Mucosa of descending colon (tissue), 3 donors: Measurements from ENCODE around the gene C2orf74. TPM values are rescaled to one million over a fixed set of nuclear protein-coding genes. Genes with fewer than 3 reads are reported as not detected.

Experiments
- ATAC-seq: fragments of 200-7000 bp; cut with Tn5 transposase; one replicate; pipeline ENCODE4 v1.9.1; 2020; ENCODE audit warnings: mild to moderate bottlenecking, moderate library complexity
- DNase-seq, 3 donors: peaks; one replicate each; pipeline ENCODE4 v3.0.0-alpha.2; 2020
- H3K36me3 ChIP-seq: fragments of 200-600 bp; one replicate; pipeline ENCODE4 v1.8.0; 2021; ENCODE audit warnings: low read depth, mild to moderate bottlenecking
- H3K4me1 ChIP-seq: fragments of 200-600 bp; one replicate; pipeline ENCODE4 v1.8.0; 2021; ENCODE audit warnings: low read depth, mild to moderate bottlenecking
- H3K4me3 ChIP-seq: fragments of 200-600 bp; one replicate; pipeline ENCODE4 v1.8.0; 2021; ENCODE audit warnings: mild to moderate bottlenecking
- H3K9me3 ChIP-seq: fragments of 200-600 bp; one replicate; pipeline ENCODE4 v1.8.0; 2021; ENCODE audit warnings: mild to moderate bottlenecking
- intact Hi-C, 2 donors: fragments of 100-400 bp; cut with DNase I in 1 of 2; cut with micrococcal nuclease in 1 of 2; formaldehyde crosslinking; loops; one replicate each; pipeline versions ENCODE4 v1.11.0 to v1.11.1; 2022; cut with DNase I, micrococcal nuclease
- total RNA-seq, 3 donors: library from RNA; stranded (reverse); fragmentation: NEBNext Ultra II Directional in 2 of 3; extraction: Animal tissue kit (Norgen Biotek cat#: 25700) in 2 of 3; gene quantifications; one replicate each; pipeline versions ENCODE4 v1.2.1 to v1.2.4, GENCODE V29; 2021 to 2023
- TF ChIP-seq, protein P1 (sequence below): fragments of 200-600 bp; IDR thresholded peaks from one replicate; pipeline ENCODE4 v1.8.0; 2022; ENCODE audit warnings: antibody characterized with exemption, mild to moderate bottlenecking
- donor health status: DM: no; HTN: no; CAD: no; lungs with moderate emphysema.
- donor health status: DM: no; HTN: no; CAD: no.
- donor health status: DM: no; HTN: yes; CAD: no.

Gene C2orf74
- total RNA-seq, 3 donors from 2014 or later, result 2.2 to 12.6 TPM; not detected in 1

- Histone ChIP-seq H3K4me3 (no peak overlapping the region), H3K4me1 (peaks cover under 1% of the 10 kb centered on the region), H3K36me3 (no peaks in the 10 kb centered on the region), H3K9me3 (no peaks in the 10 kb centered on the region)
- intact Hi-C loops, result no loop called here
- ATAC-seq, result no peak
- no peak for DNase-seq
- TF ChIP-seq, protein P1, sequence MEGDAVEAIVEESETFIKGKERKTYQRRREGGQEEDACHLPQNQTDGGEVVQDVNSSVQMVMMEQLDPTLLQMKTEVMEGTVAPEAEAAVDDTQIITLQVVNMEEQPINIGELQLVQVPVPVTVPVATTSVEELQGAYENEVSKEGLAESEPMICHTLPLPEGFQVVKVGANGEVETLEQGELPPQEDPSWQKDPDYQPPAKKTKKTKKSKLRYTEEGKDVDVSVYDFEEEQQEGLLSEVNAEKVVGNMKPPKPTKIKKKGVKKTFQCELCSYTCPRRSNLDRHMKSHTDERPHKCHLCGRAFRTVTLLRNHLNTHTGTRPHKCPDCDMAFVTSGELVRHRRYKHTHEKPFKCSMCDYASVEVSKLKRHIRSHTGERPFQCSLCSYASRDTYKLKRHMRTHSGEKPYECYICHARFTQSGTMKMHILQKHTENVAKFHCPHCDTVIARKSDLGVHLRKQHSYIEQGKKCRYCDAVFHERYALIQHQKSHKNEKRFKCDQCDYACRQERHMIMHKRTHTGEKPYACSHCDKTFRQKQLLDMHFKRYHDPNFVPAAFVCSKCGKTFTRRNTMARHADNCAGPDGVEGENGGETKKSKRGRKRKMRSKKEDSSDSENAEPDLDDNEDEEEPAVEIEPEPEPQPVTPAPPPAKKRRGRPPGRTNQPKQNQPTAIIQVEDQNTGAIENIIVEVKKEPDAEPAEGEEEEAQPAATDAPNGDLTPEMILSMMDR, result no peak
Measured at GRCh38 chr2:61173116-61173515, 11.1 kb downstream of the C2orf74 start.

- no peaks in the 10 kb centered on the region for H3K36me3 ChIP-seq
- peaks cover 18% of the 10 kb centered on the region for H3K4me1 ChIP-seq
- no peak for ATAC-seq
- H3K4me3 ChIP-seq, result no peak overlapping the region
- DNase-seq, result no peak
- H3K9me3 ChIP-seq, result no peaks in the 10 kb centered on the region
- TF ChIP-seq, protein P1, result no peak
- intact Hi-C loops, result no loop called here
Measured at GRCh38 chr2:61175036-61175435, 13.0 kb downstream of the C2orf74 start.

- H3K36me3 ChIP-seq, result no peaks in the 10 kb centered on the region
- peak; percentile 94 to 99 (median 96) for DNase-seq
- peaks cover 27% of the 10 kb centered on the region for H3K4me1 ChIP-seq
- H3K9me3 ChIP-seq, result no peaks in the 10 kb centered on the region
- peak; percentile 96 for ATAC-seq
- peak overlapping the region; percentile 56 for H3K4me3 ChIP-seq
- intact Hi-C loops, result no loop called here
- TF ChIP-seq, protein P1, result no peak
Measured at GRCh38 chr2:61176755-61177726, 15.1 kb downstream of the C2orf74 start.

- Histone ChIP-seq H3K9me3 (no peaks in the 10 kb centered on the region), H3K4me1 (peaks cover 27% of the 10 kb centered on the region), H3K36me3 (no peaks in the 10 kb centered on the region), H3K4me3 (peak overlapping the region; percentile 56)
- DNase-seq (peak; percentile 53 to 69 (median 68)), ATAC-seq (peak; percentile 37)
- intact Hi-C loops, result no loop called here
- TF ChIP-seq, protein P1, result no peak
Measured at GRCh38 chr2:61177727-61178549, 15.9 kb downstream of the C2orf74 start.

GRCh38 chr2:61178603-61179545 lies 16.9 kb downstream of the C2orf74 start:
- TF ChIP-seq, protein P1, result no peak
- no peaks in the 10 kb centered on the region for H3K9me3 ChIP-seq
- H3K36me3 ChIP-seq, result no peaks in the 10 kb centered on the region
- ATAC-seq, result no peak
- peaks cover 27% of the 10 kb centered on the region for H3K4me1 ChIP-seq
- H3K4me3 ChIP-seq, result no peak overlapping the region
- intact Hi-C loops, result no loop called here
- DNase-seq, result peak in 1 of 3 donors; percentile 57
